Panc1 (cell line): ENCODE measurements around the gene SDHAF1.

Experiments used
- CTCF ChIP-seq: fragments of 450-650 bp; IDR thresholded peaks from 2 replicates; pipeline ENCODE4 v1.5.1; 2017; ENCODE audit warnings: mild to moderate bottlenecking
- POLR2AphosphoS5 ChIP-seq: IDR thresholded peaks from 2 replicates; pipeline ENCODE4 v1.6.1; 2012; ENCODE audit warnings: mild to moderate bottlenecking, low read depth, low read length, moderate library complexity

DNA sequence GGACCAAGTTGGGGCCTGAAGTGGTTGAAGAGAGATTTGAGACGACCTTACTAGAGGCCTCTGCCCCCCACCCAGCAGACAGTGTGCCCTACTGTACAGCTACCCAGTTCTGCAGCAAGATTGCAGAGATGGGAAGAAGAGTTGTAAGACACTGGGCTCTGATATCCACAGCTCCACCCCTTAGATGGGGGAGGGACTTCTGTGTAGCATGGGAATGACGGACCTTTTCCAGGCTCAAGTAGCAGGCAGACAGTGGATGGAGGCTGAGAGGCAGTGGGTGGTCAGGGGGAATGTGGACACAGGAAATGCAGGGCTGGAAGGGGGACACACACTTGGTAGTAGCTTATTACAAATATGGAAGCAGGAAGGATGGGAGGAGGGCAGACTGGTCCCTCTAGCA lies 45.9 kb upstream of the SDHAF1 start:
- no peak for TF ChIP-seq POLR2AphosphoS5
- TF ChIP-seq CTCF: no peak
